Upper lobe of left lung (tissue), 6 donors: ENCODE results near the gene MARK3. TPM values are rescaled to one million over a fixed set of nuclear protein-coding genes. Genes with fewer than 3 reads are reported as not detected.
A peak's percentile ranks its signal among the peaks of the same experiment; 100 is the strongest.

Experiments used
- ATAC-seq, 2 donors: fragments of 200-7000 bp; cut with Tn5 transposase; one replicate each; pipeline ENCODE4 v1.9.1; 2022; ENCODE audit warnings: mild to moderate bottlenecking in 2 of 2, moderate library complexity in 2 of 2; ENCODE audit not compliant: low FRiP score in 2 of 2
- DNase-seq, 2 donors: peaks; one replicate each; pipeline ENCODE4 v3.0.0-alpha.2; 2019 to 2020
- H3K27ac ChIP-seq, 4 donors: fragments of 200-600 bp; sonication (generic); one replicate each; pipeline ENCODE4 v1.5.1; 2016 to 2019
- H3K27me3 ChIP-seq, 4 donors: fragments of 200-600 bp; sonication (generic); one replicate each; pipeline ENCODE4 v1.5.1; 2017 to 2019
- H3K36me3 ChIP-seq, 4 donors: fragments of 200-600 bp; sonication (generic); one replicate each; pipeline ENCODE4 v1.5.1; 2016 to 2019
- H3K4me1 ChIP-seq, 4 donors: fragments of 200-600 bp; sonication (generic); one replicate each; pipeline ENCODE4 v1.5.1; 2018 to 2019
- H3K4me3 ChIP-seq, 4 donors: fragments of 200-600 bp; sonication (generic); one replicate each; pipeline ENCODE4 v1.5.1; 2017 to 2019; ENCODE audit warnings: mild to moderate bottlenecking in 2 of 4, moderate library complexity in 1 of 4
- H3K9me3 ChIP-seq, 4 donors: fragments of 200-600 bp; sonication (generic); one replicate each; pipeline ENCODE4 v1.5.1; 2018 to 2019
- CTCF ChIP-seq, 6 experiments: fragments of 450-650 bp in 4 of 6; fragments of 200-600 bp in 2 of 6; sonication (generic) in 2 of 6; IDR thresholded peaks; one replicate each; pipeline ENCODE4 v1.5.1; 2016 to 2019; ENCODE audit warnings: antibody characterized with exemption in 6 of 6
- EP300 ChIP-seq, 4 donors: sonication (generic); formaldehyde crosslinking; IDR thresholded peaks; one replicate each; pipeline ENCODE4 v1.5.1; 2017; ENCODE audit warnings: antibody characterized with exemption in 4 of 4, control low read depth in 2 of 4
- POLR2A ChIP-seq, 4 donors: fragments of 450-650 bp; IDR thresholded peaks; one replicate each; pipeline ENCODE4 v1.5.1; 2016 to 2017; ENCODE audit warnings: antibody characterized with exemption in 4 of 4, mild to moderate bottlenecking in 2 of 4
- POLR2AphosphoS5 ChIP-seq, 2 donors: sonication (generic); formaldehyde crosslinking; IDR thresholded peaks; one replicate each; pipeline ENCODE4 v1.5.1; 2017; ENCODE audit warnings: antibody characterized with exemption in 2 of 2
- WGBS, 2 donors: methylation state at CpG; one replicate each; pipeline ENCODE4 v1.1.5; 2017 to 2018; 5-methylcytosine and 5-hydroxymethylcytosine counted together
- total RNA-seq, 6 donors: library from RNA; depleted of rRNA in 4 of 6; stranded (reverse); fragments of >200 nt in 4 of 6; gene quantifications; one replicate each; pipeline versions ENCODE4 v1.1.0 to v1.2.1, GENCODE V29; 2016 to 2021
- donor health status: DM: no; HTN: no; CAD: no; lungs with moderate emphysema.
- donor health status: DM: no; HTN: yes; CAD: no; lungs with severe emphysema.

Gene MARK3
- total RNA-seq, 6 donors from 2014 or later = 84.5 to 190 (median 132) TPM

- TF ChIP-seq POLR2AphosphoS5 (IDR thresholded peaks at IDR 0.05) = no peak
- no peak for TF ChIP-seq CTCF (IDR thresholded peaks at IDR 0.05)
- TF ChIP-seq EP300 (IDR thresholded peaks at IDR 0.05) = no peak
- TF ChIP-seq POLR2A (IDR thresholded peaks at IDR 0.05) = no peak
- ATAC-seq (no peak), DNase-seq (peak in 1 of 2 donors; percentile 9)
- WGBS, 2 donors = 95 to 98% methylated on average over 18 of the region's 18 CpGs
- no peak overlapping the region for H3K4me3 ChIP-seq
- peaks cover 24 to 84% (median 56%) of the 10 kb centered on the region in 4 donors for H3K36me3 ChIP-seq
- no peak overlapping the region for H3K27ac ChIP-seq
- H3K9me3 ChIP-seq = no peaks in the 10 kb centered on the region
- H3K4me1 ChIP-seq = peaks cover 0 to 10% (median 6%) of the 10 kb centered on the region in 4 donors
- H3K27me3 ChIP-seq = no peaks in the 10 kb centered on the region
These were observed 117.7 kb downstream of the MARK3 start for GRCh38 chr14:103502877-103503276.

- DNase-seq (peak in 1 of 2 donors; percentile 10), ATAC-seq (no peak)
- H3K4me1 ChIP-seq = peaks cover 0 to 10% (median 6%) of the 10 kb centered on the region in 4 donors
- no peak overlapping the region for H3K27ac ChIP-seq
- no peak overlapping the region for H3K4me3 ChIP-seq
- WGBS, 2 donors = 92 to 93% methylated on average over 12 of the region's 12 CpGs
- TF ChIP-seq EP300 (IDR thresholded peaks at IDR 0.05) = no peak
- no peak for TF ChIP-seq POLR2AphosphoS5 (IDR thresholded peaks at IDR 0.05)
- TF ChIP-seq CTCF (IDR thresholded peaks at IDR 0.05) = no peak
- no peak for TF ChIP-seq POLR2A (IDR thresholded peaks at IDR 0.05)
- H3K27me3 ChIP-seq = no peaks in the 10 kb centered on the region
- no peaks in the 10 kb centered on the region for H3K9me3 ChIP-seq
- H3K36me3 ChIP-seq = peaks cover 20 to 88% (median 58%) of the 10 kb centered on the region in 4 donors
These were observed 118.1 kb downstream of the MARK3 start for GRCh38 chr14:103503296-103503695.

GRCh38 chr14:103504991-103505565 lies 119.9 kb downstream of the MARK3 start:
- no peaks in the 10 kb centered on the region for H3K27me3 ChIP-seq
- no peaks in the 10 kb centered on the region for H3K9me3 ChIP-seq
- no peak overlapping the region for H3K27ac ChIP-seq
- peaks cover 0 to 9% (median 5%) of the 10 kb centered on the region in 4 donors for H3K4me1 ChIP-seq
- DNase-seq (peak in 1 of 2 donors; percentile 19), ATAC-seq (no peak)
- 81 to 93% methylated on average over 7 to 8 of the region's 8 CpGs for WGBS, 2 donors
- no peak overlapping the region for H3K4me3 ChIP-seq
- H3K36me3 ChIP-seq = peaks cover 20 to 85% (median 61%) of the 10 kb centered on the region in 4 donors
- TF ChIP-seq EP300 (IDR thresholded peaks at IDR 0.05) = no peak
- no peak for TF ChIP-seq POLR2A (IDR thresholded peaks at IDR 0.05)
- no peak for TF ChIP-seq POLR2AphosphoS5 (IDR thresholded peaks at IDR 0.05)
- TF ChIP-seq CTCF (IDR thresholded peaks at IDR 0.05) = no peak

GRCh38 chr14:103507751-103508150 lies 122.5 kb downstream of the MARK3 start:
- Histone ChIP-seq H3K4me3 (no peak overlapping the region), H3K27ac (no peak overlapping the region), H3K4me1 (peaks cover 0 to 10% (median 4%) of the 10 kb centered on the region in 4 donors), H3K36me3 (peaks cover 16 to 75% (median 54%) of the 10 kb centered on the region in 4 donors), H3K27me3 (no peaks in the 10 kb centered on the region), H3K9me3 (no peaks in the 10 kb centered on the region)
- TF ChIP-seq POLR2AphosphoS5 (IDR thresholded peaks at IDR 0.05) (no peak), POLR2A (IDR thresholded peaks at IDR 0.05) (no peak), EP300 (IDR thresholded peaks at IDR 0.05) (no peak), CTCF (IDR thresholded peaks at IDR 0.05) (no peak)
- peak in 1 of 2 donors; percentile 4 for DNase-seq
- ATAC-seq = no peak
- WGBS, 2 donors = 74 to 81% methylated on average over 3 of the region's 3 CpGs
